ENCODE data around the gene TLCD1. TPM values are rescaled to one million over a fixed set of nuclear protein-coding genes. Genes with fewer than 3 reads are reported as not detected.
A peak's percentile ranks its signal among the peaks of the same experiment; 100 is the strongest.

Gene TLCD1
- total and polyA plus RNA-seq, 2 of the 8 experiments (the other 6 are each of a cell fraction or from before 2014, with no cell fraction given), result 40.7 to 128 TPM

DNA sequence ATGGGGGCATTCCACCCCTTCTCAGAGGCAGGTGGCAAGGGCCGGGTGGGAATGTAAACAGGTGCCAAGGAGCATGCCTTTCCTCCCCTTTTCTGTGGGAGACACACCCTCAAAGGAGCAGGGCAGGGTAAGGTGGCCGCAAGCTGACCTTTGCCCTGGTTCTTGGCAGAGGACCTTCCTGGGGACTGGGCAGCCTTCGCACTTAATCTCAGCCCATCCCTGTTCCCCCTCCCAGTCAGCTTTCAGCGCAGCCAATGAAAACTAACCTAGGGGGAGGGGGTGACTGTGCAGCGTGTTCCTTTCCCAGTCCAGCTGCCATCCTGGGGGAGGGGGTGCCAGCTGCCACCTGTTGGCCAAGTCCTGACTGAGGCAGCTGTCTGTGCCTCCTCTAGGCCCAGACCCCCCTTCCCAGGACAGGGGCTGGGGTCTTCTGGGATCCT, 20.6 kb upstream of the TLCD1 start:
- H2BK20ac ChIP-seq (ENCODE audit: low read length), result no peak overlapping the region
- POLR2A ChIA-PET (ENCODE audit: partially characterized antibody), result interaction anchor here (0.8 to 15.3 kb wide), 15 partner anchors 8 to 166 kb away, joined by 3 to 813 read pairs (median 5); partner anchors contain the start of genes FLOT2, NEK8, PROCA1 and RAB34
- peak overlapping the region; percentile 99 for H2BK5ac ChIP-seq (ENCODE audit: low read depth, low read length)
- no peak overlapping the region for H3K14ac ChIP-seq (ENCODE audit: insufficient read length)
- no peaks in the 10 kb centered on the region for H3K27me3 ChIP-seq (replicated peaks in 1 of 4; ENCODE audit: control insufficient read depth in 3 of 4, extremely low read depth in 1 of 4, insufficient read depth in 3 of 4, low read length in 3 of 4)
- peak overlapping the region in 3 of 4 experiments; percentile 97 to 99 (median 98); a peak in 6 of 8 replicates for H3K4me3 ChIP-seq (ENCODE audit: extremely low read depth in 1 of 4, insufficient read depth in 2 of 4, low read depth in 3 of 4, low read length in 4 of 4)
- H3K18ac ChIP-seq (ENCODE audit: extremely low read depth, low read length), result peak overlapping the region; percentile 76; the same call in 1 of the 2 replicates
- peak overlapping the region; percentile 58; the same call in 1 of the 2 replicates for H4K8ac ChIP-seq (ENCODE audit: extremely low read depth, insufficient read depth, low read length)
- H2BK15ac ChIP-seq (ENCODE audit: low read length), result peak overlapping the region; percentile 31; the same call in 1 of the 2 replicates
- WGBS, 2 experiments (ENCODE audit: extremely low coverage in 1 of 2, insufficient coverage in 1 of 2, insufficient read length in 1 of 2, insufficient replicate concordance in 2 of 2, low coverage in 1 of 2, low lambda C conversion rate in 2 of 2, missing lambda C conversion rate in 1 of 2), result 57% methylated on average over 5 of the region's 5 CpGs; no CpG with 5 or more reads in 1 of the 2 experiments
- no peak overlapping the region for H3K56ac ChIP-seq (replicated peaks; ENCODE audit: insufficient read length, low read depth, low read length)
- peak overlapping the region; percentile 92 to 93 for H3K4me2 ChIP-seq (ENCODE audit: insufficient read depth in 1 of 2, low read depth in 2 of 2, low read length in 2 of 2)
- no peak for FAIRE-seq
- H4K20me1 ChIP-seq (replicated peaks in 1 of 2; ENCODE audit: control insufficient read depth in 1 of 2, insufficient read depth in 2 of 2, low read length in 2 of 2), result peaks cover 30 to 34% of the 10 kb centered on the region in 2 experiments
- 0 out of 2 replicates have a peak, but pooled peaks have one; percentile 20 for TF ChIP-seq KDM1A (IDR thresholded peaks at IDR 0.05; ENCODE audit: borderline replicate concordance, low read length)
- TF ChIP-seq RNF2 (IDR thresholded peaks at IDR 0.05; ENCODE audit: borderline replicate concordance, low read depth, low read length, missing control alignments, poor library complexity, severe bottlenecking), result no peak
- peak; percentile 75 for TF ChIP-seq ASH2L (IDR thresholded peaks at IDR 0.05; ENCODE audit: low read length)
- peak; percentile 89; the same call in 1 of the 2 replicates for TF ChIP-seq RBBP5 (IDR thresholded peaks at IDR 0.05; ENCODE audit: borderline replicate concordance, low read depth, low read length)
- TF ChIP-seq TAF1 (IDR thresholded peaks at IDR 0.05; ENCODE audit: low read depth, low read length), result peak; percentile 51; the same call in 1 of the 2 replicates
- TF ChIP-seq POLR2AphosphoS5 (IDR thresholded peaks at IDR 0.05; ENCODE audit: low read depth, low read length), result peak; percentile 65; the same call in 1 of the 2 replicates
- 0 out of 2 replicates have a peak, but pooled peaks have one; percentile 19 for TF ChIP-seq GTF2F1 (IDR thresholded peaks at IDR 0.05; ENCODE audit: borderline replicate concordance, low read depth, low read length)
- TF ChIP-seq CBX5 (IDR thresholded peaks at IDR 0.05; ENCODE audit: low read depth, low read length), result no peak
- TF ChIP-seq EP300 (IDR thresholded peaks at IDR 0.05; ENCODE audit: borderline replicate concordance in 1 of 2, low read depth in 2 of 2, low read length in 2 of 2), result no peak
- peak in 1 of 2 experiments; percentile 63; a peak in 2 of 3 replicates for TF ChIP-seq POLR2A (IDR thresholded peaks at IDR 0.05; ENCODE audit: control extremely low read depth in 1 of 2, low read depth in 2 of 2, low read length in 2 of 2)
- H3K23me2 ChIP-seq (ENCODE audit: low read depth, low read length), result peaks cover 23% of the 10 kb centered on the region
- peak overlapping the region; percentile 52; the same call in 1 of the 2 replicates for H2BK12ac ChIP-seq (ENCODE audit: low read depth, low read length)
- no peak overlapping the region for H3K4ac ChIP-seq (replicated peaks; ENCODE audit: insufficient read length, low read depth, low read length)
- H2AFZ ChIP-seq (ENCODE audit: low read length), result no peak overlapping the region
- H4K5ac ChIP-seq (ENCODE audit: insufficient read length, low read depth, low read length), result no peak overlapping the region
- H3K36me3 ChIP-seq (ENCODE audit: control insufficient read depth in 2 of 4, insufficient read depth in 4 of 4, low read length in 3 of 4), result peaks cover 30 to 49% (median 33%) of the 10 kb centered on the region in 4 experiments
- H3K9ac ChIP-seq (replicated peaks in 1 of 4; ENCODE audit: extremely low read depth in 1 of 4, low read depth in 3 of 4, low read length in 3 of 4), result peak overlapping the region in 2 of 4 experiments; percentile 48 to 98; a peak in 4 of 7 replicates
- H4K91ac ChIP-seq (replicated peaks; ENCODE audit: insufficient read length, low read length), result no peak overlapping the region
- peaks cover 19 to 44% of the 10 kb centered on the region in 2 experiments for H3K79me2 ChIP-seq (ENCODE audit: control insufficient read depth in 1 of 2, insufficient read depth in 2 of 2, low read length in 2 of 2)
- no peak overlapping the region for H2BK120ac ChIP-seq (replicated peaks; ENCODE audit: low read depth, low read length)
- CTCF ChIA-PET (ENCODE audit: partially characterized antibody), result interaction anchor here (0.9 to 11.7 kb wide), 7 partner anchors 16 to 163 kb away, joined by 3 to 316 read pairs (median 3); partner anchors contain the start of genes FLOT2, NEK8, RPL23A and TLCD1
- peaks cover 14% of the 10 kb centered on the region for H3K79me1 ChIP-seq (ENCODE audit: low read depth, low read length)
- peak in 1 of 2 experiments; percentile 72 for DNase-seq (ENCODE audit: low read depth in 1 of 2, low spot score in 2 of 2)
- no peaks in the 10 kb centered on the region for H3K9me3 ChIP-seq (ENCODE audit: insufficient read depth in 2 of 2, low read depth in 1 of 2, low read length in 1 of 2)
- peak overlapping the region; percentile 93 for H2AK5ac ChIP-seq (ENCODE audit: low read depth, low read length)
- peak overlapping the region; percentile 98 for H3K27ac ChIP-seq (ENCODE audit: low read depth, low read length)
- H3K4me1 ChIP-seq (replicated peaks in 1 of 4; ENCODE audit: control insufficient read depth in 3 of 4, insufficient read depth in 4 of 4, low read length in 3 of 4), result peaks cover 0 to 30% (median 25%) of the 10 kb centered on the region in 4 experiments; a peak in 6 of 7 replicates
- no peak overlapping the region for H3K23ac ChIP-seq (ENCODE audit: insufficient read length)
